ENCODE data around the gene PPP4R2. TPM values are rescaled to one million over a fixed set of nuclear protein-coding genes. Genes with fewer than 3 reads are reported as not detected.

The PPP4R2 gene
- total and polyA plus RNA-seq, 2 of the 4 experiments (the other 2 are of a cell fraction): 13.5 to 31.4 TPM

- Histone ChIP-seq H3K4me2 (ENCODE audit: low read depth, low read length) (no peak overlapping the region), H2BK5ac (ENCODE audit: low read depth, low read length, poor library complexity, severe bottlenecking) (no peak overlapping the region), H3K18ac (ENCODE audit: low read depth, low read length) (no peak overlapping the region), H3K9me3 (ENCODE audit: control insufficient read depth, insufficient read depth, low read length) (no peaks in the 10 kb centered on the region), H3K4ac (ENCODE audit: low read depth, low read length) (no peak overlapping the region), H2AFZ (replicated peaks; ENCODE audit: low read length, poor library complexity) (no peak overlapping the region), H3K23ac (ENCODE audit: low read depth, low read length) (no peak overlapping the region), H3K4me3 (ENCODE audit: insufficient read depth, low read depth, low read length) (no peak overlapping the region), H2BK15ac (ENCODE audit: low read depth, low read length) (no peak overlapping the region), H3K4me1 (ENCODE audit: control insufficient read depth, insufficient read depth, low read length) (no peaks in the 10 kb centered on the region), H3K14ac (replicated peaks; ENCODE audit: low read depth, low read length) (no peak overlapping the region), H4K20me1 (ENCODE audit: insufficient read depth, low read length) (no peaks in the 10 kb centered on the region), H2AK5ac (ENCODE audit: low read depth, low read length) (no peak overlapping the region), H2AK9ac (replicated peaks; ENCODE audit: low read depth, low read length, poor library complexity) (no peak overlapping the region), H3K56ac (ENCODE audit: extremely low read depth, insufficient read depth, low read length) (no peak overlapping the region), H4K5ac (ENCODE audit: low read depth, low read length) (no peak overlapping the region), H3K36me3 (ENCODE audit: control insufficient read depth, insufficient read depth, low read length) (no peaks in the 10 kb centered on the region), H4K91ac (ENCODE audit: insufficient read depth, low read depth, low read length) (no peak overlapping the region), H2BK20ac (ENCODE audit: low read depth, low read length) (no peak overlapping the region), H3K27me3 (ENCODE audit: control insufficient read depth, insufficient read depth, low read length) (peaks cover 7% of the 10 kb centered on the region), H2BK120ac (ENCODE audit: low read depth, low read length) (no peak overlapping the region), H4K8ac (ENCODE audit: low read depth in 2 of 2, low read length in 2 of 2) (no peak overlapping the region), H3K9me1 (ENCODE audit: insufficient read depth, low read length) (no peaks in the 10 kb centered on the region), H3K9ac (ENCODE audit: low read depth, low read length) (no peak overlapping the region), H3K79me1 (ENCODE audit: low read depth in 1 of 2, low read length in 2 of 2) (no peaks in the 10 kb centered on the region), H3K27ac (ENCODE audit: insufficient read depth, low read length) (no peak overlapping the region)
- dilution Hi-C loops (cut with HindIII; ENCODE audit: low sequenced_read_pairs, unreplicated experiment) (no loop called here), intact Hi-C loops (cut with micrococcal nuclease) (no loop called here), in situ Hi-C loops (cut with MboI; ENCODE audit: low sequenced_read_pairs) (no loop called here)
- DNase-seq (no peak), ATAC-seq (ENCODE audit: low read depth) (no peak)
- no TSS peak for BruUV-seq (replicated peaks)
- ChIA-PET POLR2A (ENCODE audit: unreplicated experiment) (no interaction called here), CTCF (interaction anchor here (1.1 kb wide), 1 partner anchor 10 kb away, joined by 3 read pairs; no protein-coding TSS in a partner anchor)
- no peak for TF ChIP-seq NFE2L2 (IDR thresholded peaks at IDR 0.05; ENCODE audit: low read depth, low read length)
- TF ChIP-seq MAFK (IDR thresholded peaks at IDR 0.05; ENCODE audit: low read depth, low read length): no peak
- no peak for TF ChIP-seq CTCF (conservative IDR thresholded peaks at IDR 0.05; ENCODE audit: low read depth, low read length)
- TF ChIP-seq RCOR1 (IDR thresholded peaks at IDR 0.05; ENCODE audit: insufficient replicate concordance, low read length): no peak
- TF ChIP-seq MAZ (IDR thresholded peaks at IDR 0.05; ENCODE audit: borderline replicate concordance, low read depth, low read length): no peak
- no peak for TF ChIP-seq CEBPB (IDR thresholded peaks at IDR 0.05; ENCODE audit: low read depth, low read length)
- TF ChIP-seq MXI1 (IDR thresholded peaks at IDR 0.05; ENCODE audit: borderline replicate concordance, low read depth, low read length): no peak
- no peak for TF ChIP-seq FOS (IDR thresholded peaks at IDR 0.05; ENCODE audit: low read depth, low read length)
- TF ChIP-seq USF2 (IDR thresholded peaks at IDR 0.05; ENCODE audit: low read depth, low read length): no peak
- WGBS, 2 experiments (ENCODE audit: extremely low coverage in 2 of 2, insufficient read length in 1 of 2): 74% methylated on average over 11 of the region's 20 CpGs; no CpG with 5 or more reads in 1 of the 2 experiments
Measured at GRCh38 chr3:73110530-73110929, 113.9 kb downstream of the PPP4R2 start.
